Endodermal cell (in vitro differentiated cells): ENCODE results near the gene AJAP1. TPM values are rescaled to one million over a fixed set of nuclear protein-coding genes. Genes with fewer than 3 reads are reported as not detected.

Experiments
- DNase-seq: peaks from one replicate; pipeline ENCODE4 v3.0.0-alpha.2; 2017
- H3K27ac ChIP-seq: 2 replicates; pipeline ENCODE4 v1.5.1; 2013; ENCODE audit warnings: mild to moderate bottlenecking, low read depth, low read length, moderate library complexity
- H3K27me3 ChIP-seq: 2 replicates; pipeline ENCODE4 v1.6.1; 2013; ENCODE audit warnings: mild to moderate bottlenecking, low read length, moderate library complexity; ENCODE audit not compliant: insufficient read depth, control insufficient read depth, poor library complexity, severe bottlenecking
- H3K36me3 ChIP-seq: 2 replicates; pipeline ENCODE4 v1.7.0; 2013; ENCODE audit warnings: mild to moderate bottlenecking, low read length, moderate library complexity; ENCODE audit not compliant: control insufficient read depth, insufficient read depth
- H3K4me1 ChIP-seq: one replicate; pipeline ENCODE4 v1.7.0; 2013; ENCODE audit warnings: low read length; ENCODE audit not compliant: control insufficient read depth, insufficient read depth
- H3K4me3 ChIP-seq: 2 replicates; pipeline ENCODE4 v1.5.1; 2013; ENCODE audit warnings: mild to moderate bottlenecking, low read length, moderate library complexity
- H3K9ac ChIP-seq: 2 replicates; pipeline ENCODE4 v1.6.1; 2013; ENCODE audit warnings: mild to moderate bottlenecking, low read length, moderate library complexity; ENCODE audit not compliant: poor library complexity, severe bottlenecking; ENCODE audit errors: extremely low read depth
- H3K9me3 ChIP-seq: 2 replicates; pipeline ENCODE4 v1.6.1; 2013; ENCODE audit warnings: mild to moderate bottlenecking, low read length, moderate library complexity; ENCODE audit not compliant: control insufficient read depth
- H3K27ac Mint-ChIP-seq: 2 replicates; pipeline ENCODE4 v1.8.0; 2020; ENCODE audit warnings: mixed read lengths
- H3K27me3 Mint-ChIP-seq: 2 replicates; pipeline ENCODE4 v1.8.0; 2021; ENCODE audit warnings: mild to moderate bottlenecking, mixed read lengths; ENCODE audit not compliant: insufficient read depth
- H3K36me3 Mint-ChIP-seq: 2 replicates; pipeline ENCODE4 v1.8.0; 2020; ENCODE audit warnings: low read depth, mixed read lengths
- H3K4me1 Mint-ChIP-seq: 2 replicates; pipeline ENCODE4 v1.8.0; 2020; ENCODE audit warnings: mixed read lengths
- H3K4me3 Mint-ChIP-seq: 2 replicates; pipeline ENCODE4 v1.8.0; 2020; ENCODE audit warnings: mild to moderate bottlenecking, moderate library complexity, mixed read lengths
- H3K9me3 Mint-ChIP-seq: 2 replicates; pipeline ENCODE4 v1.8.0; 2020; ENCODE audit warnings: mild to moderate bottlenecking, mixed read lengths
- whole genome bisulfite sequencing, 2 experiments: methylation state at CpG; one replicate each; pipeline versions ENCODE4 v1.1.5 to v1.1.7; 2013; ENCODE audit warnings: missing lambda C conversion rate in 2 of 2, mixed read lengths in 1 of 2; ENCODE audit not compliant: insufficient coverage in 1 of 2, insufficient read length in 1 of 2; 5-methylcytosine and 5-hydroxymethylcytosine counted together
- total RNA-seq, 2 donors: library from RNA; stranded (reverse); fragmentation: NEBNext Ultra II Directional in 1 of 2; extraction: Animal tissue kit (Norgen Biotek cat#: 25700) in 1 of 2; gene quantifications; 2 replicates in 1 of 2; 3 replicates in 1 of 2; pipeline ENCODE4 v1.2.1, GENCODE V29; 2021
- TF ChIP-seq, protein P1 (sequence below): fragments of 200-600 bp; sonication (generic); conservative IDR thresholded peaks from 2 replicates; pipeline ENCODE4 v1.5.0; 2021; ENCODE audit warnings: antibody characterized with exemption, mild to moderate bottlenecking

AJAP1 gene
- total RNA-seq, 2 donors from 2014 or later, result 19.4 to 22.1 TPM

DNA sequence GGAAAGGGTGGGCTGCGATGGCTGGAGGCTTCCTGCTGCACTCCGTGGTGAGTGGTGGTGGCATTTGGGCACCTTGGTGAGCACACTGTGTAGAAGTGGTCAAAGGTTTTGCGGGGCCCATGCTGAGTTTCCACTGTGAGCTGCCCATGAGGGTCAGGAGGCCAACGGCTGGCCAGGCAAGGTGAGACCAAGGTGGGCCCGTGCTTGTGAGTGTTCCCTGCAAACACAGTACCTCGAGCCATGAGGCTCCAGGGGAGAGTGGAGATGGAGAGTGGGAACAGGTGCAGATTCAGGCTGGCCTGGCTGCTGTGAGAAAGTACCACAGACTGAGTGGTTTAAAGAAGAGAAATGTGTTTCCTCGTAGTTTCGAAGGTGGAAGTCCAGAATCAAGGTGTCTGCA, 40.8 kb downstream of the AJAP1 start:
- no peak overlapping the region for H3K27ac Mint-ChIP-seq
- peaks cover 12% of the 10 kb centered on the region for H3K36me3 Mint-ChIP-seq
- TF ChIP-seq, protein P1, sequence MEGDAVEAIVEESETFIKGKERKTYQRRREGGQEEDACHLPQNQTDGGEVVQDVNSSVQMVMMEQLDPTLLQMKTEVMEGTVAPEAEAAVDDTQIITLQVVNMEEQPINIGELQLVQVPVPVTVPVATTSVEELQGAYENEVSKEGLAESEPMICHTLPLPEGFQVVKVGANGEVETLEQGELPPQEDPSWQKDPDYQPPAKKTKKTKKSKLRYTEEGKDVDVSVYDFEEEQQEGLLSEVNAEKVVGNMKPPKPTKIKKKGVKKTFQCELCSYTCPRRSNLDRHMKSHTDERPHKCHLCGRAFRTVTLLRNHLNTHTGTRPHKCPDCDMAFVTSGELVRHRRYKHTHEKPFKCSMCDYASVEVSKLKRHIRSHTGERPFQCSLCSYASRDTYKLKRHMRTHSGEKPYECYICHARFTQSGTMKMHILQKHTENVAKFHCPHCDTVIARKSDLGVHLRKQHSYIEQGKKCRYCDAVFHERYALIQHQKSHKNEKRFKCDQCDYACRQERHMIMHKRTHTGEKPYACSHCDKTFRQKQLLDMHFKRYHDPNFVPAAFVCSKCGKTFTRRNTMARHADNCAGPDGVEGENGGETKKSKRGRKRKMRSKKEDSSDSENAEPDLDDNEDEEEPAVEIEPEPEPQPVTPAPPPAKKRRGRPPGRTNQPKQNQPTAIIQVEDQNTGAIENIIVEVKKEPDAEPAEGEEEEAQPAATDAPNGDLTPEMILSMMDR, result no peak
- no peak overlapping the region for H3K4me3 Mint-ChIP-seq
- no peak for DNase-seq
- peaks cover 12% of the 10 kb centered on the region for H3K36me3 ChIP-seq
- 93 to 99% methylated on average over 7 to 8 of the region's 8 CpGs for WGBS, 2 experiments
- H3K4me1 Mint-ChIP-seq, result peaks cover 2% of the 10 kb centered on the region
- no peaks in the 10 kb centered on the region for H3K4me1 ChIP-seq
- H3K9me3 Mint-ChIP-seq, result no peaks in the 10 kb centered on the region
- H3K27me3 ChIP-seq, result no peaks in the 10 kb centered on the region
- peaks cover 10% of the 10 kb centered on the region for H3K27me3 Mint-ChIP-seq
- no peak overlapping the region for H3K27ac ChIP-seq
- H3K9me3 ChIP-seq, result no peaks in the 10 kb centered on the region
- H3K4me3 ChIP-seq, result no peak overlapping the region
- H3K9ac ChIP-seq, result no peak overlapping the region

DNA sequence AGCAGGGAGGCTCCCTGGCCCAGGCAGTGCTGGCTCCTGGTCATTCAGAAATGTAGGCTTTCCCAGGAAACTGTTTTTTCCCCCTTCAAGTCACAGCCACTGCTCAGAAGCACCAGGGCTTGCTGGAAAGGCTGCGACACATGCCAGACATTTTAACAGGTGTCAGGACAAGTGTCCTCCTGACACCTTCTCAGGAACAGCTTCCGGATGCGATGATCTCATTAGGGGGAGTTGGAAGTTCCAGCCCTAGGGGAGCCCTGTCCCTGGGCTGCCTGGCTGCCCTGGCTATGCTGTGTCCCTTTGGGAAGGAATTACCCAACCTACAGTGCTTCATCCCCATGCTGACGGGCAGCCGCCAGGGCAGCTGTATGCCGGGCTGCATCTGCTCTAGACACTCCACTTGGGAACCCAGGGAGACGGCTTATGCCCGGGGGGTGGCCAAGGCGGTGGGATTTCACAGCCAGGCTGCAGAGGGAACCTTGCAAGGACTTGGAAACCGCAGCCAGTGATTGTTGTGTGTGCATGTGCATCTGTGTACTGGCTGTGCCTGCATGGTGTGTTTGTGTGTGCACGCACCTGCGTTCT, 41.8 kb downstream of the AJAP1 start:
- WGBS, 2 experiments, result 95% methylated on average over 6 to 12 of the region's 12 CpGs
- Mint-ChIP-seq H3K27ac (no peak overlapping the region), H3K9me3 (no peaks in the 10 kb centered on the region), H3K27me3 (peaks cover 13% of the 10 kb centered on the region), H3K4me3 (no peak overlapping the region), H3K36me3 (peaks cover 14% of the 10 kb centered on the region), H3K4me1 (peaks cover 4% of the 10 kb centered on the region)
- no peak overlapping the region for H3K4me3 ChIP-seq
- no peaks in the 10 kb centered on the region for H3K4me1 ChIP-seq
- no peak overlapping the region for H3K9ac ChIP-seq
- no peak overlapping the region for H3K27ac ChIP-seq
- no peaks in the 10 kb centered on the region for H3K9me3 ChIP-seq
- no peak for DNase-seq
- no peaks in the 10 kb centered on the region for H3K27me3 ChIP-seq
- TF ChIP-seq, protein P1, result no peak
- peaks cover 13% of the 10 kb centered on the region for H3K36me3 ChIP-seq

DNA sequence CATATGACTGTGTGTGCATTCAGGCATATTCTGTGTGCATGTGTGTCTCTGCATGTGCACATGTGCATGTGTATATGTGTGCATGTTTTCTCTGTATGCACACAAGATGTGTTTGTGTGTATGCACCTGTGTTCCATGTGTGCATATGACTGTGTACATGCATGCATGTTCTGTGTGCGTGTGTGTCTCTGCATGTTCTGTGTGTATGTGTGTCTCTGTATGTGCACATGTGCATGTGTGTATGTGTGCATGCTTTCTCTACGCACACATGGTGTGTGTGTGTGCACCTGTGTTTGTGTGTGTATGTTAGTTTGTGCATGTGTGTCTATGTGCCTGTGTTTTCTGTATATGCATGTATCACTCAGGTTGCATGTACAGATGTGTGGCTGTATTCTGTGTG, 42.3 kb downstream of the AJAP1 start:
- H3K36me3 ChIP-seq, result peaks cover 13% of the 10 kb centered on the region
- WGBS, 2 experiments, result 95 to 100% methylated on average over 2 of the region's 2 CpGs
- H3K27ac Mint-ChIP-seq, result no peak overlapping the region
- H3K4me3 ChIP-seq, result no peak overlapping the region
- H3K36me3 Mint-ChIP-seq, result peaks cover 14% of the 10 kb centered on the region
- TF ChIP-seq, protein P1, result no peak
- H3K27me3 Mint-ChIP-seq, result peaks cover 14% of the 10 kb centered on the region
- no peaks in the 10 kb centered on the region for H3K4me1 ChIP-seq
- peaks cover 4% of the 10 kb centered on the region for H3K4me1 Mint-ChIP-seq
- DNase-seq, result no peak
- H3K4me3 Mint-ChIP-seq, result no peak overlapping the region
- no peaks in the 10 kb centered on the region for H3K9me3 Mint-ChIP-seq
- no peaks in the 10 kb centered on the region for H3K27me3 ChIP-seq
- no peaks in the 10 kb centered on the region for H3K9me3 ChIP-seq
- H3K27ac ChIP-seq, result no peak overlapping the region
- no peak overlapping the region for H3K9ac ChIP-seq
